Activated B cell treated with CpG ODN at 0.5 μM for 24 hours (primary cell): ENCODE results near the gene RNF121. TPM values are rescaled to one million over a fixed set of nuclear protein-coding genes. Genes with fewer than 3 reads are reported as not detected.

Experiments used
- ATAC-seq: fragments of 200-7000 bp; cut with Tn5 transposase; one replicate; pipeline ENCODE4 v1.10.0; 2021; ENCODE audit warnings: low read depth, mild to moderate bottlenecking, moderate library complexity
- CTCF ChIA-PET: fragments of 350-600 bp; sonication (Branson Sonifier 250); formaldehyde crosslinking; loops from one replicate; lab custom pipeline; 2021; ENCODE audit warnings: antibody characterized with exemption; lab: Charles Lee
- POLR2A ChIA-PET: fragments of 350-600 bp; sonication (Branson Sonifier 250); formaldehyde crosslinking; loops from one replicate; lab custom pipeline; 2021; ENCODE audit warnings: antibody characterized with exemption; lab: Charles Lee
- DNase-seq: peaks from one replicate; pipeline ENCODE4 v3.0.0; 2022
- H3K27ac Mint-ChIP-seq: one replicate; pipeline ENCODE4 v1.8.0; 2020; ENCODE audit warnings: mixed read lengths
- H3K27me3 Mint-ChIP-seq: one replicate; pipeline ENCODE4 v1.8.0; 2021; ENCODE audit warnings: mixed read lengths
- H3K36me3 Mint-ChIP-seq: one replicate; pipeline ENCODE4 v1.8.0; 2021; ENCODE audit warnings: low read depth, mixed read lengths
- H3K4me1 Mint-ChIP-seq: one replicate; pipeline ENCODE4 v1.8.0; 2021; ENCODE audit warnings: mixed read lengths
- H3K4me3 Mint-ChIP-seq: one replicate; pipeline ENCODE4 v1.8.0; 2020; ENCODE audit warnings: mild to moderate bottlenecking, mixed read lengths
- H3K9me3 Mint-ChIP-seq: one replicate; pipeline ENCODE4 v1.8.0; 2020; ENCODE audit warnings: mixed read lengths
- CTCF ChIP-seq: fragments of 200-600 bp; IDR thresholded peaks from one replicate; pipeline ENCODE4 v1.8.0; 2022; ENCODE audit warnings: antibody characterized with exemption, mild to moderate bottlenecking
- intact Hi-C: fragments of 100-400 bp; cut with micrococcal nuclease; formaldehyde crosslinking; loops from one replicate; pipeline ENCODE4 v1.15.1; 2024
- total RNA-seq: library from RNA; stranded (reverse); gene quantifications from 2 replicates; pipeline ENCODE4 v1.2.3, GENCODE V29; 2022

RNF121 gene
- total RNA-seq, 1 donor from 2014 or later: 47.4 TPM

GRCh38 chr11:72004515-72005346, 75.9 kb downstream of the RNF121 start:
- Mint-ChIP-seq H3K4me3 (no peak overlapping the region), H3K4me1 (peaks cover 10% of the 10 kb centered on the region), H3K36me3 (peaks cover 89% of the 10 kb centered on the region), H3K27ac (no peak overlapping the region), H3K27me3 (no peaks in the 10 kb centered on the region), H3K9me3 (no peaks in the 10 kb centered on the region)
- intact Hi-C loops: no loop called here
- CTCF ChIA-PET: interaction anchor here (0.9 to 1.4 kb wide), 4 partner anchors 11 to 140 kb away, joined by 3 to 5 read pairs (median 4); no protein-coding TSS in a partner anchor
- POLR2A ChIA-PET: interaction anchor here (1.4 kb wide), 1 partner anchor 76 kb away, joined by 4 read pairs; the partner anchor contains the start of genes RNF121 and XNDC1N
- no peak for ATAC-seq
- TF ChIP-seq CTCF: no peak
- DNase-seq: no peak

GRCh38 chr11:72005347-72006260, 76.8 kb downstream of the RNF121 start:
- CTCF ChIA-PET: interaction anchor here (0.9 to 1.4 kb wide), 3 partner anchors 10 to 139 kb away, joined by 3 to 5 read pairs (median 4); no protein-coding TSS in a partner anchor
- no peaks in the 10 kb centered on the region for H3K27me3 Mint-ChIP-seq
- peaks cover 91% of the 10 kb centered on the region for H3K36me3 Mint-ChIP-seq
- no peak overlapping the region for H3K4me3 Mint-ChIP-seq
- no peak for TF ChIP-seq CTCF
- intact Hi-C loops: no loop called here
- H3K4me1 Mint-ChIP-seq: peaks cover 5% of the 10 kb centered on the region
- DNase-seq (no peak), ATAC-seq (no peak)
- H3K27ac Mint-ChIP-seq: no peak overlapping the region
- H3K9me3 Mint-ChIP-seq: no peaks in the 10 kb centered on the region
- POLR2A ChIA-PET: interaction anchor here (0.8 kb wide), 1 partner anchor 28 kb away, joined by 5 read pairs; no protein-coding TSS in a partner anchor

- Mint-ChIP-seq H3K4me3 (no peak overlapping the region), H3K27ac (no peak overlapping the region), H3K36me3 (peaks cover 94% of the 10 kb centered on the region), H3K27me3 (no peaks in the 10 kb centered on the region), H3K9me3 (no peaks in the 10 kb centered on the region), H3K4me1 (peaks cover 5% of the 10 kb centered on the region)
- no peak for TF ChIP-seq CTCF
- DNase-seq (no peak), ATAC-seq (no peak)
- POLR2A ChIA-PET: interaction anchor here (1.5 to 2.1 kb wide), 2 partner anchors 15 to 28 kb away, joined by 4 to 7 read pairs; no protein-coding TSS in a partner anchor
- intact Hi-C loops: no loop called here
- CTCF ChIA-PET: interaction anchor here (1.4 to 1.5 kb wide), 2 partner anchors 30 to 137 kb away, joined by 3 to 5 read pairs; no protein-coding TSS in a partner anchor
Measured at GRCh38 chr11:72006309-72007088, 77.7 kb downstream of the RNF121 start.

- DNase-seq: no peak
- Mint-ChIP-seq H3K9me3 (no peaks in the 10 kb centered on the region), H3K36me3 (peaks cover 94% of the 10 kb centered on the region), H3K4me1 (peaks cover 3% of the 10 kb centered on the region), H3K27me3 (no peaks in the 10 kb centered on the region), H3K4me3 (no peak overlapping the region), H3K27ac (no peak overlapping the region)
- intact Hi-C loops: no loop called here
- POLR2A ChIA-PET: interaction anchor here (1.5 to 2.1 kb wide), 2 partner anchors 15 to 29 kb away, joined by 4 to 7 read pairs; no protein-coding TSS in a partner anchor
- no peak for ATAC-seq
- CTCF ChIA-PET: interaction anchor here (1.1 to 1.5 kb wide), 2 partner anchors 18 to 136 kb away, joined by 3 read pairs; no protein-coding TSS in a partner anchor
- TF ChIP-seq CTCF: no peak
Measured at GRCh38 chr11:72007089-72007476, 78.2 kb downstream of the RNF121 start.
